Hepatocyte (in vitro differentiated cells): Measurements from ENCODE around the gene FXYD2. TPM values are rescaled to one million over a fixed set of nuclear protein-coding genes. Genes with fewer than 3 reads are reported as not detected.

Source experiments
- DNase-seq: peaks from one replicate; pipeline ENCODE4 v3.0.0-alpha.2; 2016; ENCODE audit warnings: low spot score
- H2AFZ ChIP-seq: fragments of 200-600 bp; sonication (generic); 2 replicates; pipeline ENCODE4 v1.6.0; 2016; ENCODE audit warnings: antibody characterized with exemption, mild to moderate bottlenecking
- H3K27ac ChIP-seq: fragments of 200-600 bp; sonication (generic); 2 replicates; pipeline ENCODE4 v1.5.1; 2016; ENCODE audit warnings: mild to moderate bottlenecking
- H3K27me3 ChIP-seq: fragments of 200-600 bp; sonication (generic); 2 replicates; pipeline ENCODE4 v1.6.1; 2016
- H3K36me3 ChIP-seq: fragments of 200-600 bp; sonication (generic); replicated peaks from 2 replicates; pipeline ENCODE4 v1.5.1; 2016; ENCODE audit warnings: low read depth; ENCODE audit not compliant: insufficient read depth
- H3K4me1 ChIP-seq: fragments of 200-600 bp; sonication (generic); 2 replicates; pipeline ENCODE4 v1.5.1; 2016; ENCODE audit warnings: mild to moderate bottlenecking, moderate library complexity; ENCODE audit not compliant: insufficient read depth
- H3K4me2 ChIP-seq: fragments of 200-600 bp; sonication (generic); 2 replicates; pipeline ENCODE4 v1.6.0; 2016
- H3K4me3 ChIP-seq: fragments of 200-600 bp; sonication (generic); 2 replicates; pipeline ENCODE4 v1.5.1; 2016; ENCODE audit warnings: mild to moderate bottlenecking
- H3K79me2 ChIP-seq: fragments of 200-600 bp; sonication (generic); 2 replicates; pipeline ENCODE4 v1.6.0; 2017; ENCODE audit warnings: mild to moderate bottlenecking
- H3K9me2 ChIP-seq: fragments of 200-600 bp; sonication (generic); replicated peaks from 2 replicates; pipeline ENCODE4 v1.6.0; 2017; ENCODE audit warnings: mild to moderate bottlenecking; ENCODE audit not compliant: insufficient read depth
- H3K9me3 ChIP-seq: fragments of 200-600 bp; sonication (generic); 2 replicates; pipeline ENCODE4 v1.5.1; 2016; ENCODE audit warnings: low read depth, mild to moderate bottlenecking
- H4K20me1 ChIP-seq: fragments of 200-600 bp; sonication (generic); 2 replicates; pipeline ENCODE4 v1.6.0; 2016; ENCODE audit warnings: mild to moderate bottlenecking; ENCODE audit not compliant: insufficient read depth, poor library complexity, severe bottlenecking
- EZH2 ChIP-seq: fragments of 200-600 bp; sonication (generic); IDR thresholded peaks from 2 replicates; pipeline ENCODE4 v1.6.1; 2016; ENCODE audit warnings: antibody characterized with exemption, mild to moderate bottlenecking, borderline replicate concordance
- EZH2phosphoT487 ChIP-seq: fragments of 200-600 bp; sonication (generic); IDR thresholded peaks from one replicate; pipeline ENCODE4 v1.6.1; 2018; ENCODE audit warnings: antibody characterized with exemption, mild to moderate bottlenecking, low read depth, moderate library complexity; ENCODE audit not compliant: unreplicated experiment, severe bottlenecking
- WGBS: methylation state at CpG from one replicate; pipeline ENCODE4 v1.1.6; 2016; ENCODE audit warnings: low lambda C conversion rate; ENCODE audit errors: missing lambda C conversion rate; 5-methylcytosine and 5-hydroxymethylcytosine counted together
- polyA plus RNA-seq: library from polyadenylated mRNA; unstranded; fragments of >200 nt; fragmentation: Nextera tagmentation; extraction: Ambion mirVana; gene quantifications from 2 replicates; pipeline ENCODE4 v1.2.1, GENCODE V29; 2016
- total RNA-seq: library from RNA; depleted of rRNA; stranded (reverse); fragments of >200 nt; gene quantifications from 2 replicates; pipeline ENCODE4 v1.2.3, GENCODE V29; 2014
- TF ChIP-seq, protein P1 (sequence below): fragments of 200-600 bp; sonication (generic); IDR thresholded peaks from 2 replicates; pipeline ENCODE4 v1.5.1; 2016; ENCODE audit warnings: antibody characterized with exemption, mild to moderate bottlenecking; ENCODE audit not compliant: poor library complexity

Gene FXYD2
- total and polyA plus RNA-seq, 2 experiments from 2014 or later, result 72.7 to 93.8 TPM

DNA sequence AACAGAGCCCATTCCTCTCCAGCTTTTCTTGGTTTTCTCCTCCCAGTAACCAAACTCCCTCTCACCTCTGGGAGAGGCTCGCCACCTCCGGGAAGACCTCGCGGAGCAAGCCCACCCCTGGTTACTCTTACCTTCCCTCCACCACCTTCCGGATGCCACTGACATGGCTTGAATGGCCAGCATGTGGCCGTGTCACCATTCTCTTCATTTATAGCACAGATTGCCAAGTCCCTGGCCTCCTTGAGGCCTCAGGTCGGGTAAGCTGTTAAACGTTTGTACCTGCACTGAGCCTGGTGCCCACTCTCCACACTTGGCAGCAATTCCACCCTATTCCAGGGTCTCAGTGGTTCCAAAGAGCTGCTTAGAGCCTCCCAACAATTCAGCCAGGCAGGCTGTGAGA is 8.0 kb upstream of the FXYD2 start:
- H3K27ac ChIP-seq, result peak overlapping the region; percentile 92
- WGBS, result 96% methylated on average over 8 of the region's 8 CpGs
- TF ChIP-seq EZH2phosphoT487 (no peak), EZH2 (no peak)
- TF ChIP-seq, protein P1, sequence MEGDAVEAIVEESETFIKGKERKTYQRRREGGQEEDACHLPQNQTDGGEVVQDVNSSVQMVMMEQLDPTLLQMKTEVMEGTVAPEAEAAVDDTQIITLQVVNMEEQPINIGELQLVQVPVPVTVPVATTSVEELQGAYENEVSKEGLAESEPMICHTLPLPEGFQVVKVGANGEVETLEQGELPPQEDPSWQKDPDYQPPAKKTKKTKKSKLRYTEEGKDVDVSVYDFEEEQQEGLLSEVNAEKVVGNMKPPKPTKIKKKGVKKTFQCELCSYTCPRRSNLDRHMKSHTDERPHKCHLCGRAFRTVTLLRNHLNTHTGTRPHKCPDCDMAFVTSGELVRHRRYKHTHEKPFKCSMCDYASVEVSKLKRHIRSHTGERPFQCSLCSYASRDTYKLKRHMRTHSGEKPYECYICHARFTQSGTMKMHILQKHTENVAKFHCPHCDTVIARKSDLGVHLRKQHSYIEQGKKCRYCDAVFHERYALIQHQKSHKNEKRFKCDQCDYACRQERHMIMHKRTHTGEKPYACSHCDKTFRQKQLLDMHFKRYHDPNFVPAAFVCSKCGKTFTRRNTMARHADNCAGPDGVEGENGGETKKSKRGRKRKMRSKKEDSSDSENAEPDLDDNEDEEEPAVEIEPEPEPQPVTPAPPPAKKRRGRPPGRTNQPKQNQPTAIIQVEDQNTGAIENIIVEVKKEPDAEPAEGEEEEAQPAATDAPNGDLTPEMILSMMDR, result no peak

DNA sequence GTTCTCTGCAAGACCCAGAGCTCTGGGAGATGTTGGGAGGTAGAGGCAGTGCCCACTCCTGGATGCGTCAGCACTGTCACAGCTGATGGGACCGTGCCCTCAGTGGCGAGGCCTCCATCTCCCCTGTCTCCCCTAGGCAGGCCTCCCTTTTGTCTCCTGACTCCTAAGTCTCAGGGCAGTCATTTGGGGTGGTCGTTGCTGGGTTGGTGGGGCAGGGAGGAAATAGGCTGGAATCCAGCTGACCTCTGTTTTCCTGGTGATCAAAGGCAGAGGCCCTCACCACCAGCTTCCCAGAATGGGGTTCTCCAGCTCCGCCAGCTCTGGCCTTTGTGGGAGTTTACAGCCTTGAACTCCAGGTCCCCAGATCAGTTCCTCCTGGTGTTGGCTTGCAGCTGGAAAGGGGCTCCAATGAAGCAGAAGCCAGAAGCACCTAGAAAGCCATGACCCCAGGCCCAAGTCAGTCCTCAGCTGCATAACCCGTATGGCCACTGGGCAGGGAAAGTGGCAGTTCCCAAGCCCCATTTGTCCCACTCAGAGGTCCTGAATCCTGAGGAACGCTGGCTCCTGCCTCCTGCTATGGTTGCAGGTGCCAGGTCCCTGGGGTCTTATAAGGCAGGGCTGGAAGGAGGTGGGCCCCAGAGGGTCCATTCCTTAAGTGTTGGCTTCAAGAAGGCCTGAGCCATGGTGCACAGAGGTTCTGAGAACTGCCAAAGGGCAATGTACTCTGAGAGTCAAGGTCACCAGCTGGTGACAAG is 7.3 kb upstream of the FXYD2 start:
- Histone ChIP-seq H3K27ac (no peak overlapping the region), H3K9me3 (no peaks in the 10 kb centered on the region), H3K9me2 (no peaks in the 10 kb centered on the region), H2AFZ (no peak overlapping the region), H3K4me2 (no peak overlapping the region), H3K79me2 (no peaks in the 10 kb centered on the region), H4K20me1 (no peaks in the 10 kb centered on the region), H3K4me1 (peaks cover 29% of the 10 kb centered on the region), H3K27me3 (no peaks in the 10 kb centered on the region), H3K4me3 (no peak overlapping the region), H3K36me3 (no peaks in the 10 kb centered on the region)
- 97% methylated on average over 7 of the region's 7 CpGs for WGBS
- no peak for TF ChIP-seq EZH2phosphoT487
- TF ChIP-seq, protein P1, result no peak
- TF ChIP-seq EZH2, result no peak
- DNase-seq, result no peak

More for the DNA sequence above, 8.0 kb upstream of the FXYD2 start:
- Histone ChIP-seq H3K4me3 (no peak overlapping the region), H3K9me3 (no peaks in the 10 kb centered on the region), H3K79me2 (no peaks in the 10 kb centered on the region), H3K27me3 (no peaks in the 10 kb centered on the region), H3K4me2 (no peak overlapping the region), H3K36me3 (no peaks in the 10 kb centered on the region), H3K4me1 (peaks cover 29% of the 10 kb centered on the region), H4K20me1 (no peaks in the 10 kb centered on the region), H2AFZ (no peak overlapping the region), H3K9me2 (no peaks in the 10 kb centered on the region)
- no peak for DNase-seq

DNA sequence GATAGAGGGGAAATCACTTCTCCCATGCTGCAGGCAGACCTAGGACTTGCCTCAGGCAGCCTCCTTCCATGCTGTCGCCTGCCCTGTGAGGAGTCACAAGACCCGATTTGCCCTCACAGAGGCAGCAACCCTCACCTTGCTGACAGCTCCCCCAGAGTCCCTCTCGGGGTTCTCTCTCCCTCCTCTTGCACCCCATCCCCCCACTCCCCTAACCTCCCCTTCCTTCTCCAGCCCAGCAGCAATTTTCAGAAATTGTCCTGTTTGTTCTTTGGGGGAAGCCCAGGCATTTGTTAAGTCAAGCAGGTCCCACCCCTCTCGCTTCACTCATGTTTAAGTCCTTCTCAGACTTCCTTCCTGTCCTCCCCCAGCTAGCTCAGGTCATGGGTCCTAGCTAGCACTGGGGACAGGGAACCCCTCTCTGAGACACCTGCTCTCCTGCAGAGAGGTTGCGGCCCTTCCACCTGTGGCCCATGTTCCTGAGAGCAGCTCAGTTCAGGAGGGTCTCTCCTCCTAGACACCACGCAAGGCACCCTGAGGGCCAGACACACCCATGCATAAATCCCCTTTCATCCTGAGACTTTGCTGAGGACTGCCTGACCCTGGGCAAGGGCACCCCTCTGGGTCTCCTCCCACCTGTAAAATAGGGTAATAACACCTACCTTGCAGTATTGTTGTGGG is 6.3 kb upstream of the FXYD2 start:
- no peaks in the 10 kb centered on the region for H3K79me2 ChIP-seq
- no peaks in the 10 kb centered on the region for H3K36me3 ChIP-seq
- DNase-seq, result no peak
- H2AFZ ChIP-seq, result no peak overlapping the region
- WGBS, result 88% methylated on average over 3 of the region's 6 CpGs
- TF ChIP-seq, protein P1, result no peak
- TF ChIP-seq EZH2 (no peak), EZH2phosphoT487 (no peak)
- no peaks in the 10 kb centered on the region for H4K20me1 ChIP-seq
- H3K27me3 ChIP-seq, result no peaks in the 10 kb centered on the region
- peaks cover 29% of the 10 kb centered on the region for H3K4me1 ChIP-seq
- peak overlapping the region; percentile 9 for H3K27ac ChIP-seq
- no peaks in the 10 kb centered on the region for H3K9me2 ChIP-seq
- no peak overlapping the region for H3K4me2 ChIP-seq
- no peaks in the 10 kb centered on the region for H3K9me3 ChIP-seq
- no peak overlapping the region for H3K4me3 ChIP-seq
